Fibroblast of mammary gland (primary cell): Measurements from ENCODE around the gene CCDC93.

ENCODE experiments used
- DNase-seq: peaks from one replicate; pipeline ENCODE4 v3.0.0-alpha.2; 2010; ENCODE audit warnings: low read depth
- H3K4me3 ChIP-seq: 2 replicates; pipeline ENCODE4 v1.5.1; 2011; ENCODE audit warnings: low read depth, mild to moderate bottlenecking, low read length, moderate library complexity; ENCODE audit not compliant: control insufficient read depth
- CTCF ChIP-seq: conservative IDR thresholded peaks from 2 replicates; pipeline ENCODE4 v1.5.1; 2011; ENCODE audit warnings: low read depth, low read length, inconsistent platforms; ENCODE audit not compliant: control insufficient read depth, insufficient read depth

CCDC93 gene

GRCh38 chr2:118056801-118057200, 42.9 kb upstream of the CCDC93 start:
- TF ChIP-seq CTCF, result no peak
- DNase-seq, result no peak
- H3K4me3 ChIP-seq, result no peak overlapping the region

DNA sequence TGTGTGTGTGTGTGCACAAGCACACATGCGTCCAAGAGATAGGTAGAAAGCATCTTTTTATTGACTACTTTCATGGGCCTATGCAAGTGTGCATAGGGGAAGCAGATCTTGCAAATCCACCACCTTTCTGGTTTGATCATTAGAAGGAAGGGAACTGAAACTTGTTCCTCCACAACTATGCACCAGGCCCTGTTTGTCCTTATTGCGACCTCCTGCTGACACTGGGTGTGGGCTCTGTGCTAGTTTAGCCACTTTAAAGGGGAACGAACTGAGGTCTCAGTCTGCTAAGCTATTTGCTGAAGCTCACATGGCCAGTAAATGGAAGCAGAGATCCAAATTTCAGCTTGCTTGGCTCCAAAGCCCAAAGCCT, 42.3 kb upstream of the CCDC93 start:
- no peak for TF ChIP-seq CTCF
- no peak for DNase-seq
- no peak overlapping the region for H3K4me3 ChIP-seq

DNA sequence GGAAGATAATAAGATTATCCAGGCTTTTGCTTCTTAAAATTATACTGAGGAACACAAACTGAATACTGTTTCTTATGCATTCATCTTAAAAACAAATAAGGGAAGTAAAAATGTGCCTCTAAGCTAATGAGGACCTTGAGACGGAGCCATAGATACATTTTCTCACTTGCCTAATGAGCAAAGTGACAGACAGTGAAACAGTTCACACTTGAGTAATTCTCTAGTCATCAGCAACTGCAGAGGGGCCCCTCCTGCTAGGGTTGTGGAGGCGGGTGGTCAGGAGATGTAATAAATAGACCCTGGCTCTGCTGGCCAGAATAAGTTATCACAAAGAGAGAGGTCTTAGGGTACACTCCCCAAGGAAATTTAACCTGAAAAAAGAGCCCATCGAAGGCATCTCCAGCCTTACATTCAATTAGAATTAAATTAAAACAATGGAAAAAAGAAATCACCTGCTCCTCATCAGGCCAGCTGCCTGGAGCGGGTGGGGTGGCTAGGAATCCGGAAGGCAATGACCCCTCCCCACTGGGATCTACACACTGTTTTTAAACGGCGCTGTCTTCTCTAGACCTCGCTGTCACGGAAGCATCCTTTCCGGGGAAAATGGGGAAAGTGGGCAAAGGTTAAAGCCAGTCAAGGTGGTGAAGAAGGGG, 41.8 kb upstream of the CCDC93 start:
- no peak for DNase-seq
- H3K4me3 ChIP-seq, result no peak overlapping the region
- TF ChIP-seq CTCF, result no peak

DNA sequence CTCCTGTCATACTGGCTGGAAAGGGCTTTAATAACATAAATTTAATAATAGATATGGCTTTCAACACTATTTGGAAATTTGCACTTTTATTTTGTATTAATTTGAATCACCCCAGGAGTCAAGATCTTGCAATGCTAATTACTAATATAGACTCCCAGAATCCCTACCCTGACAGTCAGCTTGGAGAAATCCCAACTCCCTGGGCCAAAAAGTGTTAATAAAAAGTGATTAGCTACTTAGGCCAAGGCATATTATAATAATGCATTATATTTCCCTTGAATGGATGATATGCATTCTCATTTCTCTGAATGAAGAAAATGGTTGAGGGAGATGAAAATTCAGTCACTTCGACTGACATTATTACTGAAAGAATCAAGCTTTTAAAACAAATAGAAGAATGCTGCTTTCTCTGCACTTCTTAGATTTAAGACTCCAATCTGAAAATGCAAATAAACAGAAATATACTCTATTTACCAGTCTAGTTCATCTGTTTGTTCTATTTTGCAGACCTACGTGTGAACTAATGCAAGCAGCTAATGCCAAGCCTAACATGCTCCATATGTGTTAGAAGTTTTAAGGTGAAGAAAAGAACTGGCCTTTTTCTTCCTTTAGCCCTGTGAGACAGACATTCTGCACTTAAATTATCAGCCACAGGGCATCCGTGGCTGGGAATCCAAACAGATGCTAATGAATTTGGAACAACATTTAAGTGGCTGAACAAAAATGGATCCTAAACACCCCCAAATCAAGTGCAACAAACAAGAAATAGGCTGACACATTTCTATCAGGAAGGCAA, 40.5 kb upstream of the CCDC93 start:
- DNase-seq, result no peak
- no peak for TF ChIP-seq CTCF

DNA sequence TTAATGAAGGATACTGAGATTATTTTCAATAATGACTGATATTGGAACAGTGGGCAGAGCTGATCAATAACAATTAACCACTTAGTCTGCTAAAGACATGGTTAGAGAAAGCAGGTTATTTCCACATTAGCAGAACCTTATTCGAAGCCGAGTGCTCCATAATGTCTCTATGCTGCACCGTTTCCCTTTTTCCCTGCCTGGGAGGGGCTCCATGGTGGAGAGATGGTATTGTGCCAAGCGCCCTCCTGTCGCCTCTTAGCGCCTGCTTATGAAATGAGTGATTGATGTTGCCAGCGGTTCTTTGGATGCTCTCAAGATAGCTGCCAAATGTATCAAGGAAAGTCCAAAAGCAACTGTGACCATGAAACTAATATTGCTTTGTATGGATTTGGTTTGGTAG, 39.8 kb upstream of the CCDC93 start:
- DNase-seq, result no peak
- TF ChIP-seq CTCF, result no peak
- H3K4me3 ChIP-seq, result no peak overlapping the region

More for the DNA sequence above, 40.5 kb upstream of the CCDC93 start:
- no peak overlapping the region for H3K4me3 ChIP-seq

GRCh38 chr2:118052474-118052873, 38.6 kb upstream of the CCDC93 start:
- DNase-seq, result no peak
- no peak overlapping the region for H3K4me3 ChIP-seq
- no peak for TF ChIP-seq CTCF
